ENCODE results near the gene PAF1. TPM values are rescaled to one million over a fixed set of nuclear protein-coding genes. Genes with fewer than 3 reads are reported as not detected.

Gene PAF1
- total and polyA plus RNA-seq, 2 of the 13 experiments (the other 11 are each of a cell fraction or from before 2014, with no cell fraction given) = 30.2 to 31.1 TPM

DNA sequence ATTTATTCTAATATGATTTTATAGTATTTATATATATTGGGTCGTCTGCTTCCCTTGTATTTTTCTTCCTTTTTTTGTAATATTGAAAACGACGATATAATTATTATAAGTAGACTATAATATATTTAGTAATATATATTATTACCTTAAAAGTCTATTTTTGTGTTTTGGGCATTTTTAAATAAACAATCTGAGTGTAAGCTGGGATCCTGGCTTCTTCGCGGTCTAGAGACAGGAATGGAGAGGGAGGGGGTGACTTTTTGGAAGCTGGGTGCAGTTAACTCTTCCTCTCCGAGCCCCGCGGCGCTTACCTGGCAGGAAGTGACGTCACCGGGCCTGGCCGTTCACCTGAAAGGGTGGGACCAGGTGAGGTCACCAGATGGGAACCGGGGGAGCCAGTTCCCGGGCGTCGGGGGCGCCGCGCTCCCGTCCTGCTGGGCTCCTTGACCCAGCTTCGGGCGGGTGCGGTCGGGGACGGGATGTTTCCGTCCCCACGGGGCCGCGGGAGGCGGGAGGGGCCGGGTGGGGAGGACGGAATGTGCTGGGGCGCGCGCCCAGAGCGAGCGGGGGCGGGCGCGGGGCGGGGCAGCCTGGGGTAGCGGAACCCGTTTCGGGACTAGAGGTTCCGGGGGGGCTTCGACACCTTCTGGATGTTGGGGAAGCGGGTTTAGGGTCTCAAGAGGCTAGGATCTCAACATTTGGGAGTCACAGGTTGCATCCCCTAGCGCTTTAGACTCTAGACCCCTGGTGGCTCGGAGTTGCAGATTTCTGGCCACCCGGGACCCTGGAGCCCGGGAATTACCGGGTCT, 18.5 kb upstream of the PAF1 start (continued):
- TF ChIP-seq KDM5A (IDR thresholded peaks at IDR 0.05; ENCODE audit: borderline replicate concordance, low read length) (no peak), MEF2D (CRISPR knock-in tag; IDR thresholded peaks at IDR 0.05) (no peak), ZMAT3 (CRISPR knock-in tag; conservative IDR thresholded peaks at IDR 0.05) (no peak; the same call in 1 of the 2 replicates), NFE2L1 (CRISPR knock-in tag; IDR thresholded peaks at IDR 0.05; ENCODE audit: borderline replicate concordance) (no peak), HDAC2 (CRISPR knock-in tag; IDR thresholded peaks at IDR 0.05) (no peak), U2AF1 (optimal IDR thresholded peaks at IDR 0.05; ENCODE audit: low read depth, low read length) (no peak), ZNF777 (CRISPR knock-in tag; IDR thresholded peaks at IDR 0.05) (no peak), ZBTB21 (CRISPR knock-in tag; IDR thresholded peaks at IDR 0.05) (peak; percentile 42; the same call in 1 of the 2 replicates), NR1H2 (CRISPR knock-in tag; IDR thresholded peaks at IDR 0.05; ENCODE audit: borderline replicate concordance, low read depth) (no peak)
- TF ChIP-seq, protein P1, sequence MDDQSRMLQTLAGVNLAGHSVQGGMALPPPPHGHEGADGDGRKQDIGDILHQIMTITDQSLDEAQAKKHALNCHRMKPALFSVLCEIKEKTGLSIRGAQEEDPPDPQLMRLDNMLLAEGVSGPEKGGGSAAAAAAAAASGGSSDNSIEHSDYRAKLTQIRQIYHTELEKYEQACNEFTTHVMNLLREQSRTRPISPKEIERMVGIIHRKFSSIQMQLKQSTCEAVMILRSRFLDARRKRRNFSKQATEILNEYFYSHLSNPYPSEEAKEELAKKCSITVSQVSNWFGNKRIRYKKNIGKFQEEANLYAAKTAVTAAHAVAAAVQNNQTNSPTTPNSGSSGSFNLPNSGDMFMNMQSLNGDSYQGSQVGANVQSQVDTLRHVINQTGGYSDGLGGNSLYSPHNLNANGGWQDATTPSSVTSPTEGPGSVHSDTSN (CRISPR knock-in tag; IDR thresholded peaks at IDR 0.05; ENCODE audit: borderline replicate concordance) = no peak
- TF ChIP-seq, protein P2, sequence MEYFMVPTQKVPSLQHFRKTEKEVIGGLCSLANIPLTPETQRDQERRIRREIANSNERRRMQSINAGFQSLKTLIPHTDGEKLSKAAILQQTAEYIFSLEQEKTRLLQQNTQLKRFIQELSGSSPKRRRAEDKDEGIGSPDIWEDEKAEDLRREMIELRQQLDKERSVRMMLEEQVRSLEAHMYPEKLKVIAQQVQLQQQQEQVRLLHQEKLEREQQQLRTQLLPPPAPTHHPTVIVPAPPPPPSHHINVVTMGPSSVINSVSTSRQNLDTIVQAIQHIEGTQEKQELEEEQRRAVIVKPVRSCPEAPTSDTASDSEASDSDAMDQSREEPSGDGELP (IDR thresholded peaks at IDR 0.05; ENCODE audit: borderline replicate concordance, low read depth) = peak; percentile 42; the same call in 1 of the 2 replicates
- TF ChIP-seq, protein P3, sequence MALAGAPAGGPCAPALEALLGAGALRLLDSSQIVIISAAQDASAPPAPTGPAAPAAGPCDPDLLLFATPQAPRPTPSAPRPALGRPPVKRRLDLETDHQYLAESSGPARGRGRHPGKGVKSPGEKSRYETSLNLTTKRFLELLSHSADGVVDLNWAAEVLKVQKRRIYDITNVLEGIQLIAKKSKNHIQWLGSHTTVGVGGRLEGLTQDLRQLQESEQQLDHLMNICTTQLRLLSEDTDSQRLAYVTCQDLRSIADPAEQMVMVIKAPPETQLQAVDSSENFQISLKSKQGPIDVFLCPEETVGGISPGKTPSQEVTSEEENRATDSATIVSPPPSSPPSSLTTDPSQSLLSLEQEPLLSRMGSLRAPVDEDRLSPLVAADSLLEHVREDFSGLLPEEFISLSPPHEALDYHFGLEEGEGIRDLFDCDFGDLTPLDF (CRISPR knock-in tag; IDR thresholded peaks at IDR 0.05) = no peak
- TF ChIP-seq, protein P4, sequence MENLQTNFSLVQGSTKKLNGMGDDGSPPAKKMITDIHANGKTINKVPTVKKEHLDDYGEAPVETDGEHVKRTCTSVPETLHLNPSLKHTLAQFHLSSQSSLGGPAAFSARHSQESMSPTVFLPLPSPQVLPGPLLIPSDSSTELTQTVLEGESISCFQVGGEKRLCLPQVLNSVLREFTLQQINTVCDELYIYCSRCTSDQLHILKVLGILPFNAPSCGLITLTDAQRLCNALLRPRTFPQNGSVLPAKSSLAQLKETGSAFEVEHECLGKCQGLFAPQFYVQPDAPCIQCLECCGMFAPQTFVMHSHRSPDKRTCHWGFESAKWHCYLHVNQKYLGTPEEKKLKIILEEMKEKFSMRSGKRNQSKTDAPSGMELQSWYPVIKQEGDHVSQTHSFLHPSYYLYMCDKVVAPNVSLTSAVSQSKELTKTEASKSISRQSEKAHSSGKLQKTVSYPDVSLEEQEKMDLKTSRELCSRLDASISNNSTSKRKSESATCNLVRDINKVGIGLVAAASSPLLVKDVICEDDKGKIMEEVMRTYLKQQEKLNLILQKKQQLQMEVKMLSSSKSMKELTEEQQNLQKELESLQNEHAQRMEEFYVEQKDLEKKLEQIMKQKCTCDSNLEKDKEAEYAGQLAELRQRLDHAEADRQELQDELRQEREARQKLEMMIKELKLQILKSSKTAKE (CRISPR knock-in tag; IDR thresholded peaks at IDR 0.05; ENCODE audit: borderline replicate concordance) = no peak
- TF ChIP-seq, protein P5, sequence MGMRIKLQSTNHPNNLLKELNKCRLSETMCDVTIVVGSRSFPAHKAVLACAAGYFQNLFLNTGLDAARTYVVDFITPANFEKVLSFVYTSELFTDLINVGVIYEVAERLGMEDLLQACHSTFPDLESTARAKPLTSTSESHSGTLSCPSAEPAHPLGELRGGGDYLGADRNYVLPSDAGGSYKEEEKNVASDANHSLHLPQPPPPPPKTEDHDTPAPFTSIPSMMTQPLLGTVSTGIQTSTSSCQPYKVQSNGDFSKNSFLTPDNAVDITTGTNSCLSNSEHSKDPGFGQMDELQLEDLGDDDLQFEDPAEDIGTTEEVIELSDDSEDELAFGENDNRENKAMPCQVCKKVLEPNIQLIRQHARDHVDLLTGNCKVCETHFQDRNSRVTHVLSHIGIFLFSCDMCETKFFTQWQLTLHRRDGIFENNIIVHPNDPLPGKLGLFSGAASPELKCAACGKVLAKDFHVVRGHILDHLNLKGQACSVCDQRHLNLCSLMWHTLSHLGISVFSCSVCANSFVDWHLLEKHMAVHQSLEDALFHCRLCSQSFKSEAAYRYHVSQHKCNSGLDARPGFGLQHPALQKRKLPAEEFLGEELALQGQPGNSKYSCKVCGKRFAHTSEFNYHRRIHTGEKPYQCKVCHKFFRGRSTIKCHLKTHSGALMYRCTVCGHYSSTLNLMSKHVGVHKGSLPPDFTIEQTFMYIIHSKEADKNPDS (CRISPR knock-in tag; IDR thresholded peaks at IDR 0.05) = no peak
- TF ChIP-seq, protein P6, sequence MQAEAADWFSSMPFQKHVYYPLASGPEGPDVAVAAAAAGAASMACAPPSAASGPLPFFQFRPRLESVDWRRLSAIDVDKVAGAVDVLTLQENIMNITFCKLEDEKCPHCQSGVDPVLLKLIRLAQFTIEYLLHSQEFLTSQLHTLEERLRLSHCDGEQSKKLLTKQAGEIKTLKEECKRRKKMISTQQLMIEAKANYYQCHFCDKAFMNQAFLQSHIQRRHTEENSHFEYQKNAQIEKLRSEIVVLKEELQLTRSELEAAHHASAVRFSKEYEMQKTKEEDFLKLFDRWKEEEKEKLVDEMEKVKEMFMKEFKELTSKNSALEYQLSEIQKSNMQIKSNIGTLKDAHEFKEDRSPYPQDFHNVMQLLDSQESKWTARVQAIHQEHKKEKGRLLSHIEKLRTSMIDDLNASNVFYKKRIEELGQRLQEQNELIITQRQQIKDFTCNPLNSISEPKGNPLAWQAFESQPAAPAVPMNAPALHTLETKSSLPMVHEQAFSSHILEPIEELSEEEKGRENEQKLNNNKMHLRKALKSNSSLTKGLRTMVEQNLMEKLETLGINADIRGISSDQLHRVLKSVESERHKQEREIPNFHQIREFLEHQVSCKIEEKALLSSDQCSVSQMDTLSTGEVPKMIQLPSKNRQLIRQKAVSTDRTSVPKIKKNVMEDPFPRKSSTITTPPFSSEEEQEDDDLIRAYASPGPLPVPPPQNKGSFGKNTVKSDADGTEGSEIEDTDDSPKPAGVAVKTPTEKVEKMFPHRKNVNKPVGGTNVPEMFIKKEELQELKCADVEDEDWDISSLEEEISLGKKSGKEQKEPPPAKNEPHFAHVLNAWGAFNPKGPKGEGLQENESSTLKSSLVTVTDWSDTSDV (CRISPR knock-in tag; IDR thresholded peaks at IDR 0.05) = no peak
- TF ChIP-seq, protein P7, sequence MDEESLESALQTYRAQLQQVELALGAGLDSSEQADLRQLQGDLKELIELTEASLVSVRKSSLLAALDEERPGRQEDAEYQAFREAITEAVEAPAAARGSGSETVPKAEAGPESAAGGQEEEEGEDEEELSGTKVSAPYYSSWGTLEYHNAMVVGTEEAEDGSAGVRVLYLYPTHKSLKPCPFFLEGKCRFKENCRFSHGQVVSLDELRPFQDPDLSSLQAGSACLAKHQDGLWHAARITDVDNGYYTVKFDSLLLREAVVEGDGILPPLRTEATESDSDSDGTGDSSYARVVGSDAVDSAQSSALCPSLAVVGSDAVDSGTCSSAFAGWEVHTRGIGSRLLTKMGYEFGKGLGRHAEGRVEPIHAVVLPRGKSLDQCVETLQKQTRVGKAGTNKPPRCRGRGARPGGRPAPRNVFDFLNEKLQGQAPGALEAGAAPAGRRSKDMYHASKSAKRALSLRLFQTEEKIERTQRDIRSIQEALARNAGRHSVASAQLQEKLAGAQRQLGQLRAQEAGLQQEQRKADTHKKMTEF (CRISPR knock-in tag; IDR thresholded peaks at IDR 0.05) = no peak

All from HepG2 (cell line).